ENCODE measurements around the gene NACC2.

Gene NACC2

GRCh38 chr9:136119061-136119882 is 24.2 kb upstream of the NACC2 start:
- peak overlapping the region; percentile 54 to 81 for H3K27ac ChIP-seq (ENCODE audit: insufficient read depth in 1 of 2, low read depth in 1 of 2, low read length in 2 of 2, poor library complexity in 1 of 2, severe bottlenecking in 2 of 2)
- H3K27me3 ChIP-seq (replicated peaks in 2 of 5; ENCODE audit: control insufficient read depth in 4 of 5, insufficient read depth in 5 of 5, low read length in 4 of 5): peaks cover 0 to 3% (median 0%) of the 10 kb centered on the region in 5 experiments
- ChIA-PET CTCF (interaction anchor here (1.0 to 1.5 kb wide), 3 partner anchors 18 to 165 kb away, joined by 3 to 4 read pairs (median 4); no protein-coding TSS in a partner anchor), POLR2A (interaction anchor here (1.6 to 1.7 kb wide), 2 partner anchors 10 to 25 kb away, joined by 4 to 9 read pairs; no protein-coding TSS in a partner anchor)
- 2% methylated on average over 57 of the region's 64 CpGs for WGBS (ENCODE audit: insufficient coverage)
- H3K4me1 ChIP-seq (ENCODE audit: control extremely low read depth in 1 of 4, control insufficient read depth in 4 of 4, insufficient read depth in 4 of 4, low read length in 3 of 4): peaks cover 0 to 34% (median 31%) of the 10 kb centered on the region in 4 experiments
- peak overlapping the region; percentile 57 to 80 (median 77) for H3K4me3 ChIP-seq (ENCODE audit: control insufficient read depth in 1 of 7, extremely low read depth in 1 of 7, insufficient read depth in 4 of 7, low read depth in 2 of 7, low read length in 6 of 7)
- no peaks in the 10 kb centered on the region for H3K9me3 ChIP-seq (ENCODE audit: control extremely low read depth in 1 of 5, control insufficient read depth in 4 of 5, insufficient read depth in 2 of 5, low read depth in 1 of 5, low read length in 4 of 5)
- DNase-seq: peak in 2 of 3 donors; percentile 60 to 64
- peaks cover 0 to 25% (median 20%) of the 10 kb centered on the region in 4 experiments for H3K36me3 ChIP-seq (ENCODE audit: control insufficient read depth in 4 of 4, insufficient read depth in 4 of 4, low read length in 3 of 4)

GRCh38 chr9:136118320-136119060 is 23.4 kb upstream of the NACC2 start, which contains the start of gene TMEM250:
Gene TMEM250, minus strand, starts transcription at chr9:136118875. Its CDS starts 1,975 bp downstream, at chr9:136116900.
- ChIA-PET POLR2A (interaction anchor here (0.6 to 1.7 kb wide), 3 partner anchors 9 to 200 kb away, joined by 4 to 9 read pairs (median 4); no protein-coding TSS in a partner anchor), CTCF (interaction anchor here (1.0 to 1.7 kb wide), 5 partner anchors 9 to 151 kb away, joined by 3 to 10 read pairs (median 6); no protein-coding TSS in a partner anchor)
- Histone ChIP-seq H3K4me3 (ENCODE audit: control insufficient read depth in 1 of 7, extremely low read depth in 1 of 7, insufficient read depth in 4 of 7, low read depth in 2 of 7, low read length in 6 of 7) (peak within 1 kb of the TSS; percentile 57 to 80 (median 77)), H3K4me1 (ENCODE audit: control extremely low read depth in 1 of 4, control insufficient read depth in 4 of 4, insufficient read depth in 4 of 4, low read length in 3 of 4) (peaks cover 0 to 34% (median 31%) of the 10 kb centered on the region in 4 experiments), H3K27me3 (replicated peaks in 2 of 5; ENCODE audit: control insufficient read depth in 4 of 5, insufficient read depth in 5 of 5, low read length in 4 of 5) (no peaks in the 10 kb centered on the region), H3K27ac (ENCODE audit: insufficient read depth in 1 of 2, low read depth in 1 of 2, low read length in 2 of 2, poor library complexity in 1 of 2, severe bottlenecking in 2 of 2) (peak within 1 kb of the TSS; percentile 54 to 81), H3K9me3 (ENCODE audit: control extremely low read depth in 1 of 5, control insufficient read depth in 4 of 5, insufficient read depth in 2 of 5, low read depth in 1 of 5, low read length in 4 of 5) (no peaks in the 10 kb centered on the region), H3K36me3 (ENCODE audit: control insufficient read depth in 4 of 4, insufficient read depth in 4 of 4, low read length in 3 of 4) (peaks cover 0 to 26% (median 20%) of the 10 kb centered on the region in 4 experiments)
- WGBS (ENCODE audit: insufficient coverage): 0% methylated on average over 107 of the region's 112 CpGs
- DNase-seq: peak; percentile 96 to 98 (median 97)

GRCh38 chr9:136117916-136118319 is 22.8 kb upstream of the NACC2 start:
- Histone ChIP-seq H3K4me3 (ENCODE audit: control insufficient read depth in 1 of 7, extremely low read depth in 1 of 7, insufficient read depth in 4 of 7, low read depth in 2 of 7, low read length in 6 of 7) (peak overlapping the region; percentile 57 to 80 (median 77)), H3K9me3 (ENCODE audit: control extremely low read depth in 1 of 5, control insufficient read depth in 4 of 5, insufficient read depth in 2 of 5, low read depth in 1 of 5, low read length in 4 of 5) (no peaks in the 10 kb centered on the region), H3K4me1 (ENCODE audit: control extremely low read depth in 1 of 4, control insufficient read depth in 4 of 4, insufficient read depth in 4 of 4, low read length in 3 of 4) (peaks cover 0 to 37% (median 29%) of the 10 kb centered on the region in 4 experiments), H3K27ac (ENCODE audit: insufficient read depth in 1 of 2, low read depth in 1 of 2, low read length in 2 of 2, poor library complexity in 1 of 2, severe bottlenecking in 2 of 2) (peak overlapping the region; percentile 50 to 81), H3K27me3 (replicated peaks in 2 of 5; ENCODE audit: control insufficient read depth in 4 of 5, insufficient read depth in 5 of 5, low read length in 4 of 5) (no peaks in the 10 kb centered on the region), H3K36me3 (ENCODE audit: control insufficient read depth in 4 of 4, insufficient read depth in 4 of 4, low read length in 3 of 4) (peaks cover 0 to 26% (median 20%) of the 10 kb centered on the region in 4 experiments)
- CTCF ChIA-PET: interaction anchor here (0.8 to 1.7 kb wide), 6 partner anchors 9 to 150 kb away, joined by 3 to 10 read pairs (median 5); no protein-coding TSS in a partner anchor
- POLR2A ChIA-PET: interaction anchor here (1.7 kb wide), 1 partner anchor 8 kb away, joined by 9 read pairs; no protein-coding TSS in a partner anchor
- DNase-seq: peak in 1 of 3 donors; percentile 34
- WGBS (ENCODE audit: insufficient coverage): 0% methylated on average over 33 of the region's 36 CpGs

- POLR2A ChIA-PET: interaction anchor here (1.7 kb wide), 1 partner anchor 8 kb away, joined by 9 read pairs; no protein-coding TSS in a partner anchor
These were observed 22.3 kb upstream of the NACC2 start for GRCh38 chr9:136117291-136117915.

GRCh38 chr9:136116360-136117098 is 21.4 kb upstream of the NACC2 start:
- ChIA-PET CTCF (interaction anchor here (0.9 to 1.0 kb wide), 2 partner anchors 26 to 149 kb away, joined by 3 read pairs; no protein-coding TSS in a partner anchor), POLR2A (no interaction called here)
- Histone ChIP-seq H3K9me3 (ENCODE audit: control extremely low read depth in 1 of 5, control insufficient read depth in 4 of 5, insufficient read depth in 2 of 5, low read depth in 1 of 5, low read length in 4 of 5) (no peaks in the 10 kb centered on the region), H3K4me3 (ENCODE audit: control insufficient read depth in 1 of 7, extremely low read depth in 1 of 7, insufficient read depth in 4 of 7, low read depth in 2 of 7, low read length in 6 of 7) (peak overlapping the region in 1 of 7 experiments; percentile 80), H3K36me3 (ENCODE audit: control insufficient read depth in 4 of 4, insufficient read depth in 4 of 4, low read length in 3 of 4) (peaks cover 0 to 26% (median 20%) of the 10 kb centered on the region in 4 experiments), H3K27me3 (replicated peaks in 2 of 5; ENCODE audit: control insufficient read depth in 4 of 5, insufficient read depth in 5 of 5, low read length in 4 of 5) (no peaks in the 10 kb centered on the region), H3K4me1 (ENCODE audit: control extremely low read depth in 1 of 4, control insufficient read depth in 4 of 4, insufficient read depth in 4 of 4, low read length in 3 of 4) (peaks cover 0 to 42% (median 23%) of the 10 kb centered on the region in 4 experiments), H3K27ac (ENCODE audit: insufficient read depth in 1 of 2, low read depth in 1 of 2, low read length in 2 of 2, poor library complexity in 1 of 2, severe bottlenecking in 2 of 2) (no peak overlapping the region)
- 96% methylated on average over 67 of the region's 69 CpGs for WGBS (ENCODE audit: insufficient coverage)
- no peak for DNase-seq

More at GRCh38 chr9:136117291-136117915, 22.3 kb upstream of the NACC2 start:
- H3K4me1 ChIP-seq (ENCODE audit: control extremely low read depth in 1 of 4, control insufficient read depth in 4 of 4, insufficient read depth in 4 of 4, low read length in 3 of 4): peaks cover 0 to 36% (median 24%) of the 10 kb centered on the region in 4 experiments
- 54% methylated on average over 23 of the region's 23 CpGs for WGBS (ENCODE audit: insufficient coverage)
- peaks cover 0 to 26% (median 20%) of the 10 kb centered on the region in 4 experiments for H3K36me3 ChIP-seq (ENCODE audit: control insufficient read depth in 4 of 4, insufficient read depth in 4 of 4, low read length in 3 of 4)
- H3K27me3 ChIP-seq (replicated peaks in 2 of 5; ENCODE audit: control insufficient read depth in 4 of 5, insufficient read depth in 5 of 5, low read length in 4 of 5): no peaks in the 10 kb centered on the region
- peak overlapping the region; percentile 57 to 80 (median 77) for H3K4me3 ChIP-seq (ENCODE audit: control insufficient read depth in 1 of 7, extremely low read depth in 1 of 7, insufficient read depth in 4 of 7, low read depth in 2 of 7, low read length in 6 of 7)
- CTCF ChIA-PET: interaction anchor here (0.8 to 1.7 kb wide), 7 partner anchors 8 to 150 kb away, joined by 3 to 10 read pairs (median 4); no protein-coding TSS in a partner anchor
- peak in 2 of 3 donors; percentile 27 to 38 for DNase-seq
- no peaks in the 10 kb centered on the region for H3K9me3 ChIP-seq (ENCODE audit: control extremely low read depth in 1 of 5, control insufficient read depth in 4 of 5, insufficient read depth in 2 of 5, low read depth in 1 of 5, low read length in 4 of 5)
- peak overlapping the region; percentile 50 to 81 for H3K27ac ChIP-seq (ENCODE audit: insufficient read depth in 1 of 2, low read depth in 1 of 2, low read length in 2 of 2, poor library complexity in 1 of 2, severe bottlenecking in 2 of 2)

Measured in common myeloid progenitor, CD34-positive (primary cell).